ENCODE results near the gene UNG. TPM values are rescaled to one million over a fixed set of nuclear protein-coding genes. Genes with fewer than 3 reads are reported as not detected.

UNG gene
- total and polyA plus RNA-seq, 9 of the 15 experiments (the other 6 are each of a cell fraction or from before 2014, with no cell fraction given) = 8.4 to 59.8 (median 41.0) TPM

DNA sequence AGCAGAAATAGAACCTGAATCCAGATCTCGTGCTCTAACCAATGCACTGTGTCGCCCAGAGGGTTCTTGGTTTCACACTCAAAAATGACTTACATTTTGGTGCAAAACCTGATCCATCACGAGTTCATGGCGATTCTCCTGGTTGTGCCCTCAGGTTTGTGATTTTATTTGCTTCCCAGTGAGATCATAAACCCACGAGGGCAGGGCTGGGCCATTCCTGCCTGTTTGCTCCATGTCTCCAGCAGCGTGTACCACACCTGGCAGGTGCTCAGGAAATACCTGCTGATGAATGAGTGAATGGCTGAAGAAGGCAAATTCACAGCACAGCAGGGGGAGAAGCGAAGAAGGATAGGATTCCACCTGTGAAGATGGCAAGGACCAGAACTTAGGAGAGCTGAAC is 28.4 kb downstream of the UNG start:
- Histone ChIP-seq H3K9ac (ENCODE audit: insufficient read depth in 1 of 2, low read depth in 2 of 2, low read length in 2 of 2) (no peak overlapping the region), H3K36me3 (ENCODE audit: control insufficient read depth, insufficient read depth, low read length) (no peaks in the 10 kb centered on the region), H3K4me3 (no peak overlapping the region), H3K4me1 (replicated peaks in 1 of 2; ENCODE audit: control insufficient read depth in 2 of 2, insufficient read depth in 2 of 2, low read length in 2 of 2) (no peaks in the 10 kb centered on the region), H3K27me3 (ENCODE audit: control insufficient read depth in 2 of 2, insufficient read depth in 2 of 2, low read length in 2 of 2) (peaks cover 14 to 43% of the 10 kb centered on the region in 2 experiments; a peak in 4 of 5 replicates), H3K4me2 (ENCODE audit: insufficient read depth, low read length) (no peak overlapping the region), H3K27ac (ENCODE audit: extremely low read depth, low read depth, low read length) (no peak overlapping the region), H3K79me2 (ENCODE audit: control insufficient read depth, insufficient read depth, low read length) (no peaks in the 10 kb centered on the region), H3K9me3 (replicated peaks; ENCODE audit: control insufficient read depth, insufficient read depth, low read depth, low read length) (no peaks in the 10 kb centered on the region), H3K9me1 (ENCODE audit: control insufficient read depth, insufficient read depth, low read length) (no peaks in the 10 kb centered on the region), H2AFZ (ENCODE audit: low read depth, low read length) (no peak overlapping the region), H4K20me1 (replicated peaks; ENCODE audit: control insufficient read depth, insufficient read depth, low read length) (peaks cover 4% of the 10 kb centered on the region; the same call in 1 of the 2 replicates)
- ATAC-seq = no peak
- CTCF ChIA-PET (ENCODE audit: low intra/inter-chr PET ratio) = no interaction called here
- WGBS (ENCODE audit: insufficient coverage, low coverage, missing lambda C conversion rate) = 0% methylated on average over 7 of the region's 7 CpGs
- no TSS peak for BruUV-seq (replicated peaks)
- FAIRE-seq = no peak
- TF ChIP-seq PHB (CRISPR knock-in tag; IDR thresholded peaks at IDR 0.05) (no peak), KAT2B (IDR thresholded peaks at IDR 0.05; ENCODE audit: low read depth, low read length) (no peak), RBM25 (IDR thresholded peaks at IDR 0.05; ENCODE audit: low read depth, low read length, severe bottlenecking) (peak; percentile 57), ZNF253 (CRISPR knock-in tag; conservative IDR thresholded peaks at IDR 0.05) (no peak)
- intact Hi-C loops (cut with micrococcal nuclease) (no loop called here), in situ Hi-C loops (cut with MboI) (no loop called here)
- no peak for DNase-seq (ENCODE audit: extremely low read depth in 1 of 4, low spot score in 3 of 4)
- POLR2A ChIA-PET = no interaction called here

DNA sequence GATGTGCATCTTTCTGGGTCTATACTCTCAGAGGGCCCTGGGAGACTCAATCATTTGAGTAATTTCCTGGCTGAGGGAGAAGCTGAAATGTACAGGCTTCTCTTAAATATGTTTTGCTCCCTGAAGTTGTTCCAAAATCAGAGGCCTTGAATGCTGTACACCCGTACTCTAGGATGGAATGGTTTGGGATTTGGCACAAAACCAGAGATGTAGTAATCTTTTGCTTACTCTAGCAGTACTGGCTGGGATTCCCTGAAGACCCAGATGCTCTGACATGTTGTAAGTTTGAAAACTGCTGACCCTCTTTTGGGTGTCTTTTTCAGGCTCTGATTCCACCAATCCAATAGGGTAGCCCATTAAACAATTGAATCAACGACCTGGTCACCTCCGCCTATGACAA is 29.4 kb downstream of the UNG start:
- H3K4me2 ChIP-seq (ENCODE audit: insufficient read depth, low read length) = no peak overlapping the region
- no peak for DNase-seq (ENCODE audit: extremely low read depth in 1 of 4, low spot score in 3 of 4)
- POLR2A ChIA-PET = no interaction called here
- no peak overlapping the region for H3K9ac ChIP-seq (ENCODE audit: insufficient read depth in 1 of 2, low read depth in 2 of 2, low read length in 2 of 2)
- in situ Hi-C loops (cut with MboI) = no loop called here
- no peak overlapping the region for H3K4me3 ChIP-seq
- H3K9me3 ChIP-seq (replicated peaks; ENCODE audit: control insufficient read depth, insufficient read depth, low read depth, low read length) = no peaks in the 10 kb centered on the region
- intact Hi-C loops (cut with micrococcal nuclease) = no loop called here
- peaks cover 22 to 49% of the 10 kb centered on the region in 2 experiments; a peak in 4 of 5 replicates for H3K27me3 ChIP-seq (ENCODE audit: control insufficient read depth in 2 of 2, insufficient read depth in 2 of 2, low read length in 2 of 2)
- no peak for FAIRE-seq
- H3K27ac ChIP-seq (ENCODE audit: extremely low read depth, low read depth, low read length) = no peak overlapping the region
- TF ChIP-seq, protein P1, sequence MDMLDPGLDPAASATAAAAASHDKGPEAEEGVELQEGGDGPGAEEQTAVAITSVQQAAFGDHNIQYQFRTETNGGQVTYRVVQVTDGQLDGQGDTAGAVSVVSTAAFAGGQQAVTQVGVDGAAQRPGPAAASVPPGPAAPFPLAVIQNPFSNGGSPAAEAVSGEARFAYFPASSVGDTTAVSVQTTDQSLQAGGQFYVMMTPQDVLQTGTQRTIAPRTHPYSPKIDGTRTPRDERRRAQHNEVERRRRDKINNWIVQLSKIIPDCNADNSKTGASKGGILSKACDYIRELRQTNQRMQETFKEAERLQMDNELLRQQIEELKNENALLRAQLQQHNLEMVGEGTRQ (CRISPR knock-in tag; IDR thresholded peaks at IDR 0.05) = no peak
- peak; percentile 48; the same call in 1 of the 2 replicates for TF ChIP-seq ZKSCAN8 (CRISPR knock-in tag; IDR thresholded peaks at IDR 0.05)
- WGBS (ENCODE audit: insufficient coverage, low coverage, missing lambda C conversion rate) = 6% methylated on average over 3 of the region's 3 CpGs
- no peak for ATAC-seq
- no peak overlapping the region for H2AFZ ChIP-seq (ENCODE audit: low read depth, low read length)
- no TSS peak for BruUV-seq (replicated peaks)
- H3K9me1 ChIP-seq (ENCODE audit: control insufficient read depth, insufficient read depth, low read length) = no peaks in the 10 kb centered on the region
- CTCF ChIA-PET (ENCODE audit: low intra/inter-chr PET ratio) = no interaction called here
- H3K79me2 ChIP-seq (ENCODE audit: control insufficient read depth, insufficient read depth, low read length) = no peaks in the 10 kb centered on the region
- H4K20me1 ChIP-seq (replicated peaks; ENCODE audit: control insufficient read depth, insufficient read depth, low read length) = peaks cover 6% of the 10 kb centered on the region; the same call in 1 of the 2 replicates
- no peaks in the 10 kb centered on the region; a peak in 3 of 5 replicates for H3K4me1 ChIP-seq (replicated peaks in 1 of 2; ENCODE audit: control insufficient read depth in 2 of 2, insufficient read depth in 2 of 2, low read length in 2 of 2)
- no peaks in the 10 kb centered on the region for H3K36me3 ChIP-seq (ENCODE audit: control insufficient read depth, insufficient read depth, low read length)

Data from K562 (cell line).